Panc1 (cell line): ENCODE results near the gene LRMDA. TPM values are rescaled to one million over a fixed set of nuclear protein-coding genes. Genes with fewer than 3 reads are reported as not detected.

Experiments used
- ATAC-seq: fragments of 200-7000 bp; cut with Tn5 transposase; 2 replicates; pipeline ENCODE4 v1.9.1; 2020; ENCODE audit warnings: mild to moderate bottlenecking, moderate library complexity
- BruUV-seq: library from RNA; stranded (reverse); fragments of 400-500 nt; replicated peaks from 2 replicates; lab custom pipeline; 2021; lab: Mats Ljungman, UMichigan
- CTCF ChIA-PET: fragments of 300-600 bp; sonication (Branson Sonifier 250); formaldehyde crosslinking; loops from one replicate; lab custom pipeline; 2022; ENCODE audit warnings: antibody characterized with exemption; lab: Charles Lee
- POLR2A ChIA-PET: fragments of 300-600 bp; sonication (Branson Sonifier 250); formaldehyde crosslinking; loops from one replicate; lab custom pipeline; 2022; ENCODE audit warnings: antibody characterized with exemption; lab: Charles Lee
- DNase-seq: peaks from one replicate; pipeline ENCODE4 v3.0.0-alpha.2; 2010; ENCODE audit warnings: low read depth, low spot score
- H3K27ac ChIP-seq: 2 replicates; pipeline ENCODE4 v1.5.1; 2011; ENCODE audit warnings: mild to moderate bottlenecking, low read length, inconsistent platforms
- H3K27me3 ChIP-seq: fragments of 200-500 bp; sonication (Bioruptor generic); 2 replicates; pipeline ENCODE4 v1.6.0; 2014; ENCODE audit warnings: low read length, inconsistent platforms; ENCODE audit not compliant: control insufficient read depth, insufficient read depth
- H3K36me3 ChIP-seq: fragments of 200-500 bp; sonication (Bioruptor generic); 2 replicates; pipeline ENCODE4 v1.5.1; 2014; ENCODE audit warnings: inconsistent platforms, mild to moderate bottlenecking, low read length, moderate library complexity; ENCODE audit not compliant: control insufficient read depth, insufficient read depth
- H3K4me1 ChIP-seq: 2 replicates; pipeline ENCODE4 v1.5.1; 2011; ENCODE audit warnings: inconsistent platforms, mild to moderate bottlenecking, low read length, moderate library complexity; ENCODE audit not compliant: control insufficient read depth, insufficient read depth
- H3K4me3 ChIP-seq, 2 experiments: 2 replicates each; pipeline ENCODE4 v1.5.1; 2011 to 2012; ENCODE audit warnings: low read depth in 2 of 2, low read length in 2 of 2, mild to moderate bottlenecking in 2 of 2, inconsistent platforms in 1 of 2, moderate library complexity in 1 of 2
- H3K9me3 ChIP-seq: fragments of 200-500 bp; sonication (Bioruptor generic); 2 replicates; pipeline ENCODE4 v1.5.1; 2014; ENCODE audit warnings: low read depth, mild to moderate bottlenecking, inconsistent platforms, low read length, moderate library complexity; ENCODE audit not compliant: control insufficient read depth, insufficient read depth
- CTCF ChIP-seq: fragments of 450-650 bp; IDR thresholded peaks from 2 replicates; pipeline ENCODE4 v1.5.1; 2017; ENCODE audit warnings: mild to moderate bottlenecking
- POLR2AphosphoS5 ChIP-seq: IDR thresholded peaks from 2 replicates; pipeline ENCODE4 v1.6.1; 2012; ENCODE audit warnings: mild to moderate bottlenecking, low read depth, low read length, moderate library complexity
- REST ChIP-seq, 2 experiments: IDR thresholded peaks; 2 replicates each; pipeline ENCODE4 v1.6.1; 2011 to 2012; ENCODE audit warnings: low read depth in 2 of 2, control low read depth in 1 of 2, low read length in 1 of 2, mild to moderate bottlenecking in 1 of 2, moderate library complexity in 1 of 2; ENCODE audit not compliant: insufficient read depth in 1 of 2
- SIN3A ChIP-seq: IDR thresholded peaks from 2 replicates; pipeline ENCODE4 v1.6.1; 2012; ENCODE audit warnings: low read depth, mild to moderate bottlenecking, low read length, moderate library complexity, borderline replicate concordance; ENCODE audit not compliant: insufficient read depth
- TCF7L2 ChIP-seq: IDR thresholded peaks from 2 replicates; pipeline ENCODE4 v1.6.1; 2011; ENCODE audit warnings: mild to moderate bottlenecking, low read depth, low read length, inconsistent platforms
- in situ Hi-C: cut with HindIII; loops from 2 replicates; pipeline ENCODE4 v1.10.0; 2016; ENCODE audit warnings: low sequenced_read_pairs, low pct_unique_long_range_greater_than_20kb
- intact Hi-C: fragments of 100-400 bp; cut with micrococcal nuclease; formaldehyde crosslinking; loops from one replicate; pipeline ENCODE4 v1.10.0; 2022; ENCODE audit not compliant: unreplicated experiment
- total RNA-seq: library from RNA; stranded (reverse); gene quantifications from one replicate; pipeline ENCODE4 v1.2.1, GENCODE V29; 2021; ENCODE audit not compliant: unreplicated experiment

LRMDA gene
- total RNA-seq, 1 experiment from 2014 or later: 1.2 TPM

DNA sequence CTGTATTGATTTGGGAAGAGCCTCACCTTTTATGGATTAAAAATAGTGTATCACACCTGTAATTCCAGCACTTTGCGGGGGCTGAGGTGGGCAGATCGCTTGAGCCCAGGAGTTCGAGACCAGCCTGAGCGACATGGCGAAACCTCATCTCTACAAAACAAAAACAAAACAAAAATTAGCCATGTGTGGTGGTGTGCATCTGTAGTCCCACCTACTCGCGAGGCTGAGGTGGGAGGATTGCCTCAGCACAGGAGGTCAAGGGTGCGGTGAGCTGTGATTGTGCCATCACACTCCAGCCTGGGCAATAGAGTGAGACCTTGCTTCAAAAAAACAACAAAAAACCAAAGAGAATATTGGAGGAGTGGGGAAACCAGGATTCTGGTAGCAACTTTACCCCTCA lies 79.6 kb downstream of the LRMDA start:
- no TSS peak for BruUV-seq
- no peak for TF ChIP-seq CTCF
- no peak for TF ChIP-seq REST (IDR thresholded peaks at IDR 0.05; ENCODE audit: insufficient read depth in 1 of 2, low read depth in 2 of 2, low read length in 1 of 2)
- no peak for TF ChIP-seq POLR2AphosphoS5
- TF ChIP-seq TCF7L2: no peak
- no peak for TF ChIP-seq SIN3A

GRCh38 chr10:75512203-75512933 lies 80.9 kb downstream of the LRMDA start:
- H3K4me3 ChIP-seq: no peak overlapping the region
- no TSS peak for BruUV-seq
- ATAC-seq (no peak), DNase-seq (no peak)
- no peaks in the 10 kb centered on the region for H3K9me3 ChIP-seq
- no peak overlapping the region for H3K27ac ChIP-seq
- peaks cover 4% of the 10 kb centered on the region; the same call in 1 of the 2 replicates for H3K27me3 ChIP-seq
- in situ Hi-C loops: no loop called here
- POLR2A ChIA-PET: no interaction called here
- no peak for TF ChIP-seq REST (IDR thresholded peaks at IDR 0.05; ENCODE audit: insufficient read depth in 1 of 2, low read depth in 2 of 2, low read length in 1 of 2)
- CTCF ChIA-PET: no interaction called here
- no peaks in the 10 kb centered on the region for H3K36me3 ChIP-seq
- intact Hi-C loops: no loop called here
- H3K4me1 ChIP-seq: no peaks in the 10 kb centered on the region

More for the DNA sequence above, 79.6 kb downstream of the LRMDA start:
- no peak overlapping the region for H3K4me3 ChIP-seq
- ChIA-PET CTCF (no interaction called here), POLR2A (no interaction called here)
- no peak for ATAC-seq
- intact Hi-C loops (no loop called here), in situ Hi-C loops (no loop called here)
- H3K27ac ChIP-seq: no peak overlapping the region
- no peak for DNase-seq
- peaks cover 4% of the 10 kb centered on the region; the same call in 1 of the 2 replicates for H3K27me3 ChIP-seq
- no peaks in the 10 kb centered on the region for H3K4me1 ChIP-seq
- no peaks in the 10 kb centered on the region for H3K9me3 ChIP-seq
- H3K36me3 ChIP-seq: no peaks in the 10 kb centered on the region
